HL-60 (cell line): ENCODE results near the gene FERMT2.

Experiments used
- DNase-seq, 2 experiments: peaks; one replicate each; pipeline ENCODE4 v3.0.0-alpha.2; 2010 to 2020; ENCODE audit warnings: low read depth in 1 of 2, low spot score in 1 of 2
- H3K27ac ChIP-seq: fragments of 250-450 bp; sonication (Bioruptor Pico); replicated peaks from 2 replicates; pipeline ENCODE4 v1.5.1; 2020; ENCODE audit warnings: mild to moderate bottlenecking, moderate library complexity
- H3K27me3 ChIP-seq: fragments of 250-450 bp; sonication (Bioruptor Pico); 2 replicates; pipeline ENCODE4 v1.5.1; 2021; ENCODE audit warnings: mild to moderate bottlenecking, moderate library complexity; ENCODE audit not compliant: insufficient read depth, poor library complexity, severe bottlenecking
- H3K4me3 ChIP-seq: replicated peaks from 2 replicates; pipeline ENCODE4 v1.5.1; 2011; ENCODE audit warnings: mild to moderate bottlenecking, control low read depth, low read length; ENCODE audit not compliant: insufficient read depth
- GABPA ChIP-seq: IDR thresholded peaks from 2 replicates; pipeline ENCODE4 v1.6.1; 2012; ENCODE audit warnings: low read depth
- POLR2AphosphoS5 ChIP-seq: IDR thresholded peaks from 2 replicates; pipeline ENCODE4 v1.6.1; 2012; ENCODE audit warnings: low read depth
- SPI1 ChIP-seq: IDR thresholded peaks from 2 replicates; pipeline ENCODE4 v1.6.1; 2012; ENCODE audit warnings: low read depth, mild to moderate bottlenecking, borderline replicate concordance
- TF ChIP-seq, protein P1 (sequence below): IDR thresholded peaks from one replicate; pipeline ENCODE4 v1.5.1; 2011; ENCODE audit warnings: low read length, control low read depth, inconsistent platforms; ENCODE audit not compliant: insufficient read depth
- TF ChIP-seq, protein P2 (sequence below): IDR thresholded peaks from 2 replicates; pipeline ENCODE4 v1.6.1; 2012; ENCODE audit warnings: low read depth; ENCODE audit not compliant: insufficient replicate concordance

The FERMT2 gene

GRCh38 chr14:52918486-52918885 lies 32.4 kb downstream of the FERMT2 start:
- DNase-seq = peak; percentile 5 to 18
- no peak for TF ChIP-seq POLR2AphosphoS5
- TF ChIP-seq, protein P1, sequence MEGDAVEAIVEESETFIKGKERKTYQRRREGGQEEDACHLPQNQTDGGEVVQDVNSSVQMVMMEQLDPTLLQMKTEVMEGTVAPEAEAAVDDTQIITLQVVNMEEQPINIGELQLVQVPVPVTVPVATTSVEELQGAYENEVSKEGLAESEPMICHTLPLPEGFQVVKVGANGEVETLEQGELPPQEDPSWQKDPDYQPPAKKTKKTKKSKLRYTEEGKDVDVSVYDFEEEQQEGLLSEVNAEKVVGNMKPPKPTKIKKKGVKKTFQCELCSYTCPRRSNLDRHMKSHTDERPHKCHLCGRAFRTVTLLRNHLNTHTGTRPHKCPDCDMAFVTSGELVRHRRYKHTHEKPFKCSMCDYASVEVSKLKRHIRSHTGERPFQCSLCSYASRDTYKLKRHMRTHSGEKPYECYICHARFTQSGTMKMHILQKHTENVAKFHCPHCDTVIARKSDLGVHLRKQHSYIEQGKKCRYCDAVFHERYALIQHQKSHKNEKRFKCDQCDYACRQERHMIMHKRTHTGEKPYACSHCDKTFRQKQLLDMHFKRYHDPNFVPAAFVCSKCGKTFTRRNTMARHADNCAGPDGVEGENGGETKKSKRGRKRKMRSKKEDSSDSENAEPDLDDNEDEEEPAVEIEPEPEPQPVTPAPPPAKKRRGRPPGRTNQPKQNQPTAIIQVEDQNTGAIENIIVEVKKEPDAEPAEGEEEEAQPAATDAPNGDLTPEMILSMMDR = no peak
- TF ChIP-seq, protein P2, sequence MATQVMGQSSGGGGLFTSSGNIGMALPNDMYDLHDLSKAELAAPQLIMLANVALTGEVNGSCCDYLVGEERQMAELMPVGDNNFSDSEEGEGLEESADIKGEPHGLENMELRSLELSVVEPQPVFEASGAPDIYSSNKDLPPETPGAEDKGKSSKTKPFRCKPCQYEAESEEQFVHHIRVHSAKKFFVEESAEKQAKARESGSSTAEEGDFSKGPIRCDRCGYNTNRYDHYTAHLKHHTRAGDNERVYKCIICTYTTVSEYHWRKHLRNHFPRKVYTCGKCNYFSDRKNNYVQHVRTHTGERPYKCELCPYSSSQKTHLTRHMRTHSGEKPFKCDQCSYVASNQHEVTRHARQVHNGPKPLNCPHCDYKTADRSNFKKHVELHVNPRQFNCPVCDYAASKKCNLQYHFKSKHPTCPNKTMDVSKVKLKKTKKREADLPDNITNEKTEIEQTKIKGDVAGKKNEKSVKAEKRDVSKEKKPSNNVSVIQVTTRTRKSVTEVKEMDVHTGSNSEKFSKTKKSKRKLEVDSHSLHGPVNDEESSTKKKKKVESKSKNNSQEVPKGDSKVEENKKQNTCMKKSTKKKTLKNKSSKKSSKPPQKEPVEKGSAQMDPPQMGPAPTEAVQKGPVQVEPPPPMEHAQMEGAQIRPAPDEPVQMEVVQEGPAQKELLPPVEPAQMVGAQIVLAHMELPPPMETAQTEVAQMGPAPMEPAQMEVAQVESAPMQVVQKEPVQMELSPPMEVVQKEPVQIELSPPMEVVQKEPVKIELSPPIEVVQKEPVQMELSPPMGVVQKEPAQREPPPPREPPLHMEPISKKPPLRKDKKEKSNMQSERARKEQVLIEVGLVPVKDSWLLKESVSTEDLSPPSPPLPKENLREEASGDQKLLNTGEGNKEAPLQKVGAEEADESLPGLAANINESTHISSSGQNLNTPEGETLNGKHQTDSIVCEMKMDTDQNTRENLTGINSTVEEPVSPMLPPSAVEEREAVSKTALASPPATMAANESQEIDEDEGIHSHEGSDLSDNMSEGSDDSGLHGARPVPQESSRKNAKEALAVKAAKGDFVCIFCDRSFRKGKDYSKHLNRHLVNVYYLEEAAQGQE = no peak
- peak; percentile 46; the same call in 1 of the 2 replicates for TF ChIP-seq SPI1
- no peak for TF ChIP-seq GABPA
- no peaks in the 10 kb centered on the region for H3K27me3 ChIP-seq
- no peak overlapping the region for H3K27ac ChIP-seq
- H3K4me3 ChIP-seq = no peak overlapping the region

- H3K4me3 ChIP-seq = no peak overlapping the region
- no peak overlapping the region for H3K27ac ChIP-seq
Measured at GRCh38 chr14:52917735-52918134, 33.1 kb downstream of the FERMT2 start.

GRCh38 chr14:52914295-52914694 lies 36.6 kb downstream of the FERMT2 start:
- no peaks in the 10 kb centered on the region for H3K27me3 ChIP-seq
- H3K27ac ChIP-seq = no peak overlapping the region

More at GRCh38 chr14:52917735-52918134, 33.1 kb downstream of the FERMT2 start:
- no peak for TF ChIP-seq GABPA
- H3K27me3 ChIP-seq = no peaks in the 10 kb centered on the region
- DNase-seq = no peak

GRCh38 chr14:52913271-52913670 lies 37.6 kb downstream of the FERMT2 start:
- TF ChIP-seq, protein P1 = no peak
- TF ChIP-seq SPI1 = no peak
- TF ChIP-seq, protein P2 = no peak
- TF ChIP-seq GABPA = no peak
- TF ChIP-seq POLR2AphosphoS5 = no peak
- H3K27me3 ChIP-seq = no peaks in the 10 kb centered on the region
- H3K4me3 ChIP-seq = no peak overlapping the region
- no peak overlapping the region for H3K27ac ChIP-seq
- no peak for DNase-seq

More at GRCh38 chr14:52914295-52914694, 36.6 kb downstream of the FERMT2 start:
- no peak for DNase-seq
- no peak overlapping the region for H3K4me3 ChIP-seq
- TF ChIP-seq, protein P2 = no peak
